Fibroblast of peridontal ligament (primary cell): ENCODE data around the gene SLC9A2.
A peak's percentile ranks its signal among the peaks of the same experiment; 100 is the strongest.

Experiments
- DNase-seq: peaks from one replicate; pipeline ENCODE4 v3.0.0-alpha.2; 2010; ENCODE audit errors: extremely low read depth

The SLC9A2 gene, protein sequence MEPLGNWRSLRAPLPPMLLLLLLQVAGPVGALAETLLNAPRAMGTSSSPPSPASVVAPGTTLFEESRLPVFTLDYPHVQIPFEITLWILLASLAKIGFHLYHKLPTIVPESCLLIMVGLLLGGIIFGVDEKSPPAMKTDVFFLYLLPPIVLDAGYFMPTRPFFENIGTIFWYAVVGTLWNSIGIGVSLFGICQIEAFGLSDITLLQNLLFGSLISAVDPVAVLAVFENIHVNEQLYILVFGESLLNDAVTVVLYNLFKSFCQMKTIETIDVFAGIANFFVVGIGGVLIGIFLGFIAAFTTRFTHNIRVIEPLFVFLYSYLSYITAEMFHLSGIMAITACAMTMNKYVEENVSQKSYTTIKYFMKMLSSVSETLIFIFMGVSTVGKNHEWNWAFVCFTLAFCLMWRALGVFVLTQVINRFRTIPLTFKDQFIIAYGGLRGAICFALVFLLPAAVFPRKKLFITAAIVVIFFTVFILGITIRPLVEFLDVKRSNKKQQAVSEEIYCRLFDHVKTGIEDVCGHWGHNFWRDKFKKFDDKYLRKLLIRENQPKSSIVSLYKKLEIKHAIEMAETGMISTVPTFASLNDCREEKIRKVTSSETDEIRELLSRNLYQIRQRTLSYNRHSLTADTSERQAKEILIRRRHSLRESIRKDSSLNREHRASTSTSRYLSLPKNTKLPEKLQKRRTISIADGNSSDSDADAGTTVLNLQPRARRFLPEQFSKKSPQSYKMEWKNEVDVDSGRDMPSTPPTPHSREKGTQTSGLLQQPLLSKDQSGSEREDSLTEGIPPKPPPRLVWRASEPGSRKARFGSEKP

DNA sequence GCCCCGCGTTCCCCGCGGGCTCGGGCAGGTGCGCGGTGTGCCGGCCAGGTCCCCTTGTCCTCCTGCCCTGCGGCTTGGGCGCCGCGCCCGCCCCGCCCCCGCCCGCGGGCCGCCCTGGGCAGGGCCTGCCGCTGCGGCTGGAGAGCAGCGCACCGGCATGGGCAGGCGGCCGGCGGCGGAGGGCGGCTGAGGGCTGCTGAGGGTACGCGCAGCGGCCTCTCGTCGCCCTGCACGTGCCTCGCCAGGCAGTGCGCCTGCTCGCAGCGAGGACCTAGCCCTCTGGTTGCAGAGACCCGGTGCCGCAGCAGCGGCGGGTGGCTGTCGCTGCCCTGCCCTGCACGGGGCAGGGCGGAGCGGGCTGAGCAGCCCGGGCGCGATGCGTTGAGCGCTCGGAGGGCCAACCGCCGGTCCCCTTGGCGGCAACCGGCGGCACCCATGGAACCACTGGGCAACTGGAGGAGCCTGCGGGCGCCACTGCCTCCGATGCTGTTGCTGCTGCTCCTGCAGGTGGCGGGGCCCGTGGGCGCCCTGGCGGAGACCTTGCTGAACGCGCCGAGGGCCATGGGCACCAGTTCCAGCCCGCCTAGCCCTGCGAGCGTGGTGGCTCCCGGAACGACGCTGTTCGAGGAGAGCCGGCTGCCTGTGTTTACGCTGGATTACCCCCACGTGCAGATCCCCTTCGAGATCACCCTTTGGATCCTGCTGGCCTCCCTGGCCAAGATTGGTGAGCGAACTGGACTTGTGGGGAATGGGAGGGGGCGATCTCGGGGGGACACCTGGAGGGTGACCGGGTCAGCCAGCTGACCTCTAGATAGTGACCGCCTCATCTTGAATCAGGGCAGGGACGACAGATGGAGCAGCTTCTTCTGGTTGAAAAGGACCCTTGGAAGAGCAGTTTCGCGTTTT is at the start of gene SLC9A2:
Gene SLC9A2 (plus strand): TSS at position 140 of the 906 bp plus-strand sequence. CDS start 296 bp downstream, at position 436.
- no peak for DNase-seq

DNA sequence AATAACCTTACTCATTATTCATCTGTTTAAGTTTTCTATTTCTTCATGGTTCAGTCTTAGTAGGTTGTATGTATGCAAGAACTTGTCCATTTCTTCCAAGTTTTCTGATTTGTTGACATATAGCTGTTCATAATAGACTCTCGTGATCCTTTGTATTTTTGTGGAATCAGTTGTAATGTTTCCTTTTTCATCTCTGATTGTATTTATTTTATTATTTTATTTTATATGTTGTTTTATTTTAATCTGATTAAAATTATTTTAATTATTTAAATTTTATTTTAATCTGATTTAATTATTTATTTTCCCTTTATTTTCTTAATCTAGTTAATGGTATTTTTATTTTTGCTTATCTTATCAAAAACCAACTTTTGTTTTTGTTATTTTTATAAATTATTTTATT is 43.5 kb upstream of the SLC9A2 start:
- DNase-seq = no peak

- DNase-seq = no peak
Observed at GRCh38 chr2:102578376-102578775, 41.0 kb upstream of the SLC9A2 start.

DNA sequence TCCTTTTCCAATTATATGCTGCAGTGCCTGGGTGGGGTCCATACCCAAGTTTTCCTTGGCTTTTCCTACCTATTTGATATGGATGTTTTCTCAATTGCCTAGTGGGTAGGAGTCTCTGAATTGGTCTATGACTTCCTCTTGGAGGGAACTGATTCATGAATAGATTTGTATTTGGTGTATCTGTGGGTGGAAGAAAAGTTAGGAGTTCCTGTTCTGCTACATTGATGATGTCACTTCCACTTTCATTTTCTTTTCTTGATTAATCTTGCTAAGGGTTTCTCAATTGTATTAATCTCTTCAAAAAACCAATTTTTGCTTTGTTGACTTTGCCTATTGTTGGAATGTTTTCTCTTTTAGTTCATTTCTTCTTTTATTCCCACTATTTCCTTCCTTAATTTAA is 37.4 kb upstream of the SLC9A2 start:
- DNase-seq = no peak

GRCh38 chr2:102582845-102583244 is 36.5 kb upstream of the SLC9A2 start:
- no peak for DNase-seq

GRCh38 chr2:102585847-102586404 is 33.4 kb upstream of the SLC9A2 start:
- DNase-seq = no peak

DNA sequence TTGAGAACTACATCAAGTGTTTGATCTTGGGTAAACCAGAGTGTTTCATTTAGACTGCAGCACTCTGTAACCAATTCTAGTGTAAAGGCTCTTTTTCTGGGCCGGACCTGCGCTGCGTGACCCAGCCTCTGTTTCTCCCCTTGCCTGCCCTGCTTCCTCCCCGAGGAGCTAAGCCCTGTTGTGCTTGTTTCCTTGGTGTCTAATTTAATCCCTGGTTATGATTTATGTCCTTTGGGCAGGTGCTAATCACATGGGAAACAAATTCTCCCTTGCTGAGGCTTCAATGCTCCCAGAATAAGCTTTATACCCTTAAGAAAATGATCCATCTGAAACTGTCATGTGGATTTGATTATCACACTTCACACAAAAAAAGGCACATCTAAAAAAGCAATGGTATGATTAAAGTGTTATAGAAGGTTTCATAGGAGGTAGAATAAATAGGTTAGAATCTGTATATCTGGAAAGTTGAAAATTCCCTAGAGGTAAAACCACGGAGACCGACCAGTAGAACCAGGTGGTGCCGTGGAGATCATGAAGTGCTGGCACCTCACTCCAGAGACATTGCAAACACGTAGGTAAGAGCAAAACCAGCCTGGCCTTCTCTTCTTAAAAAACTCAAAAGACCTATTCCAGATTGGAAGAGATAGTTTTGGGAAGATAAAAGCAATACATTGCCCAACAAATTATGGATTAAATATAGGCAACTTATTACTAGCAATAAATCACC is 31.0 kb upstream of the SLC9A2 start:
- no peak for DNase-seq

GRCh38 chr2:102589444-102589843 is 29.9 kb upstream of the SLC9A2 start:
- DNase-seq = no peak

DNA sequence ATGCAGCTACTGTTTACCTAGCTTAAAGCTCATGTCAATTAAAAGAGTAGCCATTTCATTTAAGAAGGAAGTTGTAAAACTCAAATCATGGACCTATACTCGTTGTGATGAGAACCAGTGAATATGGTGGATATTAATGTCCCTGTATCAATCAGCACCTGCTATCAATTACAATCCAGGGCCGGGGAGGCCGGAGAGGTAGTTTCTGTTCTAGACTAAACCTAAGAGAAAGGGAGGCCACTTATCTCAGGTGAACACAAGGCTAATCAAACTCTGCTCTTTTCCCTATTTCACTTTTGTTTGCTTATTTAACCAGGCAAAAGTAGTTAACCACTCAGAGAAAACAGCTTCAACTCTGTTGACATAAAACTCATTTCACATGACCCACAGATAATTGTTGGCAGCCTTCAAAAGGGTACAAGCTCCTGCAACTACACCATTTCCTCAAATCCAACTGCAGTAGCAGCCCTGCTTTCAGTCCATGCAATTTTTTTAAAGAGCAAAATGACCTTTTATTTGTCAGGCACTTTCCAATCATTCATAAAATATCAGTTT is 27.8 kb upstream of the SLC9A2 start:
- no peak for DNase-seq

DNA sequence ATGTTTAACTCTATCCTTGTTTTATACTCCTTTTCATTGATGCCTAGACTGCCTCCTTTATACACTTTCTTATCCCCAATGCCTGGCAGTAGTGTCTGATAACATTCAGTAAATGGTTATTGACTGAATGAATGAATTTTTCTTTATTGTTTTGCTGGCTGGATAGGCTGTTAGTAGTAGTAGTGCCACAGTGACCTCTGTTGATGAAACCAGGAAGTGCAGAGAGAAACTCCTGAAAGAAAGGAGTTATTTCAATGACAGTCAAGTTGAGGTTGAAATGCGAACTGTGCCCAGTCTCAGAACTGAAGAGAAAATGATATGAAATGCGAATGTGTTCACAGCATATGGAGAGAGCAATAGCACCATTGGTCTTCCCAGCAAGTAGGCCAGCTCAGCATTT is 26.8 kb upstream of the SLC9A2 start:
- DNase-seq = no peak

DNA sequence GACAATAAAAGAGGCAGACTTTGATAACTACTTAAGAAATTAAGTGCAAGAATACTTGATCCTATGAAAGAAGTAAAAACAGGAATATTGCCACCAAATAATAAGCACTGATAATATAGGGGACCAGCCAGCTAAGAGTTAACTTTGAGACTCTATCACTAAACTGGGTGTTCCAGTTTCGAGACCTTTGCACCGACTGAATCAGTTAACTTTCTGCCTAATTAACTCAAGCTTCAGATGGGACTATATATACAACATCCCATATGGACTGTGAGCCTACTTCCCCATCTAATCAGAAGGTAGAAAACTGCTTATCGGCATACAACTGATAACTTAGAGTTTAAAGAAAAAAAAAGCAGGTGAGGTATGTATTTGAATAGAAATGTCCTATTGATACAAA is 25.8 kb upstream of the SLC9A2 start:
- no peak for DNase-seq

GRCh38 chr2:102594445-102595016 is 24.8 kb upstream of the SLC9A2 start:
- DNase-seq = no peak

- no peak for DNase-seq
Observed at GRCh38 chr2:102597788-102598187, 21.6 kb upstream of the SLC9A2 start.

- DNase-seq = no peak
Observed at GRCh38 chr2:102599486-102599885, 19.9 kb upstream of the SLC9A2 start.

DNA sequence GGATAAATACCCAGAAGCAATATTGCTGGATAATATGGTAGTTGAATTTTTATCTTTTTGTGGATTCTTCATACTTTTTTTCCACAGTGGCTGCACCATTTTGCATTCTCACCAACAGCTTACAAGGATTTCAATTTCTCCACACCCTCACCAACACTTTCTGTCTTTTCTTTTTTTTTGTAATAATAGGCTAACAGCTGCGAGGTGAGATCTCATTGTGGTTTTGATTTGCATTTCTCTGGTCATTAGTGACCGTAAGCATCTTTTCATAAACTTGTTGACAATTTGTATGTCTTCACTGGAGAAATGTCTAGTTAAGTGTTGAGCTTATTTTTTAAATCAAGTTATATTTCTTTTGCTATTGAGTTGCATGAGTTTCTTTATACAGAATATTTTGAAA is 17.6 kb upstream of the SLC9A2 start:
- no peak for DNase-seq

- DNase-seq = no peak
Observed at GRCh38 chr2:102603904-102604303, 15.4 kb upstream of the SLC9A2 start.

GRCh38 chr2:102604769-102605168 is 14.6 kb upstream of the SLC9A2 start:
- no peak for DNase-seq

DNA sequence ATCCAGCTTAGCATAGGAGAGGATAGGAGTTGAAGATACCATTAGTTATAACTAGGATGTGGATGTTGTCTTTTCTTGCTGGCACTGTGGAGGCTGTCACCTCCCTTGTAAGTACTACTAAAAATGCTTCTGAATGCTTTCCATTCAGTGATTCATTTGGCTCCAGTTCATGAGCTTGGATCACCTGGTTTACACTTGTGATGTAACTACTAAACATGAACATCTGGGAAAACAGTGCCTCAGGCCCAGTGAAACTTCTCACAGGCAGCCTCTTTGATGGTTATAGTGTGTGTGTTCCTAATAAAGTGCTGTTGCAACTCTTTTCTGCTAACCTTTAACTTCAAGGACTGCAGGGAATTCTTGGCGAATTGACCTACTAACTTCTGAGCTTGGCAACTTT is 13.0 kb upstream of the SLC9A2 start:
- DNase-seq = no peak

DNA sequence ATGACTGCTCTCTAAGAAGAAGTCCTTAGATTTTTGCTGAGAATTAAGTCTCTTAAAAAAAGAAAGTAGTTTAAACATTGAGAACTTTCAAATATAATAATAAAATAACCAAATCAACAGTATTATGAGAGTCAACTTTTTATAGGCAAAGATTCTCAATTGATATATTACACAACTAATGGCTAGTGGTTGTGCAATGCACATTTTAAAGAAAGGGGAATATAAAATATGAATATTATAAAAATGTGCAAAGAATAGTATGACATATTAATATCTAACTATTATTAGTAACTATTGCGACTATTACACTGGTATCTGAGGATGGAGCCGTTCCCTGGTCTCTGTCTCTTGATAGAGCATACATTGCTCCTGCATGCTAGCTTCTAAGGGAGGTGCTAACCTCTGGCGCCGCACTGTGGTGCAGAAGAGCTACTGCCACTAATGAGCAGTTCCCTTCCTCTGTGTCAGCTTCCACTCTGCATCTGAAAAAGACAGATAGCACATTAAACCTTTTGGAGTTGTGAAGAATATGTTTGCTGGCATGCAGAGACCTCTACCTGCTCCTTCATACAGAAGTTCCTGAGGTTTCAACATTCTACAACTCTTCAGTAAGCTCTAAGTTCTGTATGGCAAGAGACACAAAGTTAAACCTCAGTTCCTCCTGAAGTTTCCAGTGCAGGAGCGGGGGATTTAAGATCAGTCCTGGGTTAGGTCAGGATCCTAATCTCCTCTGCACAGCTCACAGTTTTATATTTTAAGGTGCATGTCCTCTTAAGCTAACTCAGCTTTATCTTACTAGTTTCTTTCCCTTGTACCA is 3.5 kb upstream of the SLC9A2 start:
- peak; percentile 52 for DNase-seq
